Medulla oblongata (tissue), 1 donor: Measurements from ENCODE around the gene KCNH8.
"Not testable (repeated sequence)": the region's sequence is repeated elsewhere in the genome, so short reads cannot be mapped to it uniquely, and the experiment has no call there.

Experiments
- DNase-seq: peaks from one replicate; pipeline ENCODE4 v3.0.0-alpha.2; 2015; ENCODE audit errors: extremely low spot score

Gene KCNH8

GRCh38 chr3:19173945-19174344 lies 25.6 kb downstream of the KCNH8 start:
- no peak for DNase-seq

- no peak for DNase-seq
Observed at GRCh38 chr3:19183584-19183983, 35.3 kb downstream of the KCNH8 start.

- no peak for DNase-seq
Observed at GRCh38 chr3:19190126-19190525, 41.8 kb downstream of the KCNH8 start.

GRCh38 chr3:19190602-19191001 lies 42.3 kb downstream of the KCNH8 start:
- DNase-seq: no peak

GRCh38 chr3:19199131-19199530 lies 50.8 kb downstream of the KCNH8 start:
- no peak for DNase-seq

GRCh38 chr3:19202303-19202702 lies 54.0 kb downstream of the KCNH8 start:
- DNase-seq: peak; percentile 95

- DNase-seq: no peak
Observed at GRCh38 chr3:19202754-19203153, 54.4 kb downstream of the KCNH8 start.

GRCh38 chr3:19206540-19206939 lies 58.2 kb downstream of the KCNH8 start:
- DNase-seq: no peak

GRCh38 chr3:19213603-19214220 lies 65.4 kb downstream of the KCNH8 start:
- peak; percentile 71 for DNase-seq

- DNase-seq: no peak
Observed at GRCh38 chr3:19215427-19215826, 67.1 kb downstream of the KCNH8 start.

- DNase-seq: no peak
Observed at GRCh38 chr3:19216669-19217337, 68.5 kb downstream of the KCNH8 start.

- no peak for DNase-seq
Observed at GRCh38 chr3:19220311-19220710, 72.0 kb downstream of the KCNH8 start.

GRCh38 chr3:19221081-19221480 lies 72.8 kb downstream of the KCNH8 start:
- DNase-seq: no peak

GRCh38 chr3:19226479-19226878 lies 78.2 kb downstream of the KCNH8 start:
- DNase-seq: no peak

GRCh38 chr3:19228167-19228566 lies 79.9 kb downstream of the KCNH8 start:
- DNase-seq: no peak

GRCh38 chr3:19229086-19229485 lies 80.8 kb downstream of the KCNH8 start:
- no peak for DNase-seq

- not testable (repeated sequence) for DNase-seq
Observed at GRCh38 chr3:19229881-19230280, 81.6 kb downstream of the KCNH8 start.

- DNase-seq: no peak
Observed at GRCh38 chr3:19231792-19232461, 83.6 kb downstream of the KCNH8 start.

GRCh38 chr3:19232566-19232965 lies 84.3 kb downstream of the KCNH8 start:
- no peak for DNase-seq

- not testable (repeated sequence) for DNase-seq
Observed at GRCh38 chr3:19233882-19234784, 85.8 kb downstream of the KCNH8 start.

GRCh38 chr3:19248143-19248542 lies 99.8 kb downstream of the KCNH8 start:
- DNase-seq: no peak

- no peak for DNase-seq
Observed at GRCh38 chr3:19248767-19249166, 100.5 kb downstream of the KCNH8 start.
